ENCODE data around the gene CAMKV.
"Not testable (repeated sequence)": the region's sequence is repeated elsewhere in the genome, so short reads cannot be mapped to it uniquely, and the experiment has no call there.

CAMKV gene

GRCh38 chr3:49826016-49826415 is 43.7 kb downstream of the CAMKV start:
- no peak for DNase-seq (ENCODE audit: low read depth)
- in situ Hi-C loops (cut with HindIII; ENCODE audit: low sequenced_read_pairs), result no loop called here
- no peak for TF ChIP-seq CTCF (IDR thresholded peaks at IDR 0.05; ENCODE audit: low read depth, low read length, missing control alignments)
- no peak overlapping the region for H3K4me3 ChIP-seq (ENCODE audit: low read depth, low read length)

GRCh38 chr3:49823131-49823530 is 46.6 kb downstream of the CAMKV start:
- H3K4me3 ChIP-seq (ENCODE audit: low read depth, low read length); DNase-seq (ENCODE audit: low read depth); in situ Hi-C loops (cut with HindIII; ENCODE audit: low sequenced_read_pairs): not testable (repeated sequence)

DNA sequence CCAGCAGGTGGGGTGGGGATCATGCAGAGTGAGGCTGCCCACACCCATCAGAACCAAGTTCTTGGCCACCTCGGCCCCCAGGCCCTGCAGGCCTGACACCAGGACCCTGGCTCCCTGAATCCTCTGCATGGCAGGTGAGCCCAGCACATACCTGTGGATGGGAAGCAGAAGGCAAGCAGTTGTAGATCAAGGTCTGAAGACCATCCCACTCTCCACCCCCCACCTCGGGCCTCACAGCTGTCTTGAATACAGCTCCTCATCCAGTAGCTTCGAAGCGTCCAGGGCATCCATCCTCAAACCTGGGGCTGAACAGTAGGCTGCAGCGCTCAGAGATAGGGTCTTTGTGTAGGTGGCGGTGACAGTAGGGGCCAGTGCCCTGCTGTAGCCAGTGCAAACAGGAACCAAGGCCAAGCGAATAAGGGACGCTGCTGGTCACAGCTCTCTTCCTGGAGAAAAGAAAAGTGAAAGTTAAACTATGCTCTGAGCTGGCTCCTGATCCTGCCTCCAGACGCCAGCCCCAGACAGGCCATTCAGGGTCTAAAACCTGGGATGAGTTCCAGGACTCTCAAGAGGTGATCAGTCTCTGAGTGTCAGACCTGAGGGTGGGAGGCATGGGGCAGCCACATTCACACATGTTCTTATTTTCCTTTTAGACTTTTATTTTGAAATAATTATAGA is 56.1 kb downstream of the CAMKV start, which contains the start of gene UBA7:
UBA7 (minus strand) TSS at position 457 of the 678 bp plus-strand sequence; CDS start at position 291, 166 bp downstream.
- in situ Hi-C loops (cut with HindIII; ENCODE audit: low sequenced_read_pairs), result no loop called here
- TF ChIP-seq CTCF (IDR thresholded peaks at IDR 0.05; ENCODE audit: low read depth, low read length, missing control alignments), result no peak

GRCh38 chr3:49812916-49813496 is 56.7 kb downstream of the CAMKV start:
- no peak for TF ChIP-seq CTCF (IDR thresholded peaks at IDR 0.05; ENCODE audit: low read depth, low read length, missing control alignments)
- in situ Hi-C loops (cut with HindIII; ENCODE audit: low sequenced_read_pairs), result no loop called here
- DNase-seq (ENCODE audit: low read depth), result no peak
- H3K4me3 ChIP-seq (ENCODE audit: low read depth, low read length), result peak overlapping the region; percentile 43

More for the DNA sequence above, 56.1 kb downstream of the CAMKV start, which contains the start of gene UBA7:
- peak; percentile 82 for DNase-seq (ENCODE audit: low read depth)
- peak within 1 kb of the TSS; percentile 43 for H3K4me3 ChIP-seq (ENCODE audit: low read depth, low read length)

Data from astrocyte of the cerebellum (primary cell).